Body of pancreas (tissue), 4 donors: ENCODE measurements around the gene SLC16A11. TPM values are rescaled to one million over a fixed set of nuclear protein-coding genes. Genes with fewer than 3 reads are reported as not detected.

ENCODE experiments used
- ATAC-seq: fragments of 150-250 bp; one replicate; pipeline ENCODE4 v1.9.1; 2016
- DNase-seq, 4 donors: peaks; one replicate each; pipeline ENCODE4 v3.0.0-alpha.2; 2019
- H3K27ac ChIP-seq, 4 donors: fragments of 200-600 bp; sonication (generic); 1 replicate in 3 of 4; 2 replicates in 1 of 4; pipeline versions ENCODE4 v1.5.1 to v1.6.1; 2016 to 2019; ENCODE audit warnings: mild to moderate bottlenecking in 1 of 4, mixed read lengths in 1 of 4, moderate library complexity in 1 of 4
- H3K27me3 ChIP-seq, 2 donors: fragments of 200-600 bp; sonication (generic); one replicate each; pipeline ENCODE4 v1.6.0; 2016; ENCODE audit warnings: mild to moderate bottlenecking in 1 of 2
- H3K36me3 ChIP-seq, 2 donors: fragments of 200-600 bp; sonication (generic); replicated peaks in 1 of 2; 2 replicates each; pipeline ENCODE4 v1.5.1; 2016; ENCODE audit warnings: low read depth in 2 of 2; ENCODE audit not compliant: insufficient read depth in 1 of 2
- H3K4me1 ChIP-seq: fragments of 200-600 bp; sonication (generic); one replicate; pipeline ENCODE4 v1.6.0; 2016
- H3K4me3 ChIP-seq, 2 donors: fragments of 200-600 bp; sonication (generic); 1 replicate in 1 of 2; 2 replicates in 1 of 2; pipeline ENCODE4 v1.5.1; 2016 to 2019
- H3K9me3 ChIP-seq, 3 donors: fragments of 200-600 bp; sonication (generic); 1 replicate in 2 of 3; 2 replicates in 1 of 3; pipeline ENCODE4 v1.5.1; 2016
- CTCF ChIP-seq, 7 experiments: fragments of 450-650 bp in 4 of 7; fragments of 200-600 bp in 3 of 7; sonication (generic) in 3 of 7; IDR thresholded peaks; one replicate each; pipeline ENCODE4 v1.5.1; 2016 to 2019; ENCODE audit warnings: antibody characterized with exemption in 7 of 7
- POLR2A ChIP-seq, 3 donors: fragments of 450-650 bp; IDR thresholded peaks; one replicate each; pipeline ENCODE4 v1.6.1; 2016; ENCODE audit warnings: antibody characterized with exemption in 3 of 3, mild to moderate bottlenecking in 2 of 3
- WGBS, 2 donors: methylation state at CpG; one replicate each; pipeline ENCODE4 v1.1.5; 2017; 5-methylcytosine and 5-hydroxymethylcytosine counted together
- intact Hi-C: fragments of 100-400 bp; cut with DNase I; formaldehyde crosslinking; loops from one replicate; pipeline ENCODE4 v1.15.1; 2023
- total RNA-seq, 2 donors: library from RNA; depleted of rRNA; stranded (reverse); fragments of >200 nt; gene quantifications; one replicate each; pipeline ENCODE4 v1.1.0, GENCODE V29; 2016

Gene SLC16A11
- total RNA-seq, 2 donors from 2014 or later = 4.2 to 10.9 TPM

DNA sequence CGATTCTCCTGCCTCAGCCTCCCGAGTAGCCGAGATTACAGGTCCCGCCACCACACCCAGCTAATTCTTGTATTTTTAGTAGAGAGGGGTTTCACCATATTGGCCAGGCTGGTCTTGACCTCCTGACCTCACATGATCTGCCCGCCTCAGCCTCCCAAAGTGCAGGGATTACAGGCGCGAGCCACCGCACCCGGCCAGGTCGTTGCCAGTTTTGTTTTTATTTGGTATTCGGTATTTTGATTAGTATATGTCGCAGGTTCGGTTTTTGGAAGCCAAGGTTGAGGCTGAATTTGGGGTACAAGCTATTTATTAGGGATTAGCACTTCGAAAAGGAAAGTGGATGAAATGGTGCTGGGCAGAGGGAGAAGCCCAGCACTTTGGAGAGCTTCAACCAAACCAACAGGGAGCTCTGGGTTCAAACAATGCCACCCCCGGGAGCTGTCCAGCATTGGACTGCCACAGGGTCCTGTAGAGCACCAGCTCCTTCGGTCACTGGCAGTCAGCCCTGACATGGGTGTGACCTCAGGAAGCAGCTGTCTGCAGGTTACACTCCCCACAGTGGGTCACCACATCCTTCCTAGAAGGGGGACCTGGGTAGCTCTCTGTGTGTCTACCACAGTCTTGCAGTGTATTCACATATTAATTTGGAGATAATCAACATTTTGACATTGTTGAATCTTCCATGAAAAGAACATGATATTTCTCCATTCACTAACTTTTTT lies 37.6 kb upstream of the SLC16A11 start:
- no peak for DNase-seq
- H3K36me3 ChIP-seq = no peaks in the 10 kb centered on the region
- H3K27me3 ChIP-seq = no peaks in the 10 kb centered on the region
- H3K27ac ChIP-seq = no peak overlapping the region
- no peaks in the 10 kb centered on the region for H3K9me3 ChIP-seq
- no peak overlapping the region for H3K4me3 ChIP-seq
- no peak for TF ChIP-seq CTCF (IDR thresholded peaks at IDR 0.05)
- no peak for TF ChIP-seq POLR2A (IDR thresholded peaks at IDR 0.05)
- no peak for ATAC-seq
- 77 to 81% methylated on average over 16 of the region's 16 CpGs for WGBS, 2 donors
- intact Hi-C loops = no loop called here
- no peaks in the 10 kb centered on the region for H3K4me1 ChIP-seq

- H3K4me1 ChIP-seq = no peaks in the 10 kb centered on the region
- no peak overlapping the region for H3K4me3 ChIP-seq
- no peaks in the 10 kb centered on the region for H3K9me3 ChIP-seq
- no peaks in the 10 kb centered on the region for H3K27me3 ChIP-seq
- intact Hi-C loops = no loop called here
- no peaks in the 10 kb centered on the region for H3K36me3 ChIP-seq
- no peak for TF ChIP-seq CTCF (IDR thresholded peaks at IDR 0.05)
- TF ChIP-seq POLR2A (IDR thresholded peaks at IDR 0.05) = no peak
- WGBS, 2 donors = 57% methylated on average over 10 of the region's 10 CpGs
- no peak overlapping the region for H3K27ac ChIP-seq
- ATAC-seq (peak; percentile 53), DNase-seq (peak; percentile 18 to 38 (median 24))
Measured at GRCh38 chr17:7080456-7081041, 36.7 kb upstream of the SLC16A11 start.

GRCh38 chr17:7079581-7080455 lies 35.9 kb upstream of the SLC16A11 start, which contains the start of gene CLEC10A:
Gene CLEC10A, minus strand, starts transcription at chr17:7080251. Its CDS starts 1,439 bp downstream, at chr17:7078812.
- 61 to 80% methylated on average over 15 of the region's 15 CpGs for WGBS, 2 donors
- Histone ChIP-seq H3K9me3 (no peaks in the 10 kb centered on the region), H3K4me1 (no peaks in the 10 kb centered on the region), H3K27ac (no peak within 1 kb of the TSS), H3K4me3 (no peak within 1 kb of the TSS), H3K36me3 (no peaks in the 10 kb centered on the region), H3K27me3 (no peaks in the 10 kb centered on the region)
- intact Hi-C loops = no loop called here
- TF ChIP-seq CTCF (IDR thresholded peaks at IDR 0.05) (no peak), POLR2A (IDR thresholded peaks at IDR 0.05) (no peak)
- DNase-seq = no peak
- ATAC-seq = no peak

GRCh38 chr17:7078711-7079110 lies 34.8 kb upstream of the SLC16A11 start:
- no peak for TF ChIP-seq POLR2A (IDR thresholded peaks at IDR 0.05)
- no peak for TF ChIP-seq CTCF (IDR thresholded peaks at IDR 0.05)
- intact Hi-C loops = no loop called here
- Histone ChIP-seq H3K27me3 (no peaks in the 10 kb centered on the region), H3K27ac (no peak overlapping the region), H3K4me3 (no peak overlapping the region), H3K36me3 (no peaks in the 10 kb centered on the region), H3K9me3 (no peaks in the 10 kb centered on the region), H3K4me1 (no peaks in the 10 kb centered on the region)
- no peak for ATAC-seq
- WGBS, 2 donors = 71 to 80% methylated on average over 10 of the region's 10 CpGs
- DNase-seq = no peak
